ENCODE data around the gene KCNMA1.

The KCNMA1 gene

DNA sequence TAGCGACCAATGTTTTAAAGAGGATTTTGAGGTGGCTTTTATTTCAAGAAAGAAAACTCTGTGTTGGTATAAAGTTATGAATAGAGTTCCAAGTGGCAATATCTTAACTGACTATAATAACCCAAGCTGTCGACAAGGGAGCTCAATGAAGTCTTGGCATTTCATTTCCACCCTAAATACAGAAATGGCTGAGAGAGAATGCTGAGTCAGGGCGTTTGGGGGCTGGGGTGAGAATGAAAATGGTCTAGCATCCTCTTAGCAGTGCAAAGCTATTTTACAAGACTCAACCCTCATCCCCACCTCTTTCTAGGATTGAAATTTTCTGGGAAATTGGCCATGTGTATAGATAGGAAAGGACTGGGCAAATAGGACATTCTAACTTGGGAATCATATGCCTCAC, 759.1 kb downstream of the KCNMA1 start:
- DNase-seq = no peak

DNA sequence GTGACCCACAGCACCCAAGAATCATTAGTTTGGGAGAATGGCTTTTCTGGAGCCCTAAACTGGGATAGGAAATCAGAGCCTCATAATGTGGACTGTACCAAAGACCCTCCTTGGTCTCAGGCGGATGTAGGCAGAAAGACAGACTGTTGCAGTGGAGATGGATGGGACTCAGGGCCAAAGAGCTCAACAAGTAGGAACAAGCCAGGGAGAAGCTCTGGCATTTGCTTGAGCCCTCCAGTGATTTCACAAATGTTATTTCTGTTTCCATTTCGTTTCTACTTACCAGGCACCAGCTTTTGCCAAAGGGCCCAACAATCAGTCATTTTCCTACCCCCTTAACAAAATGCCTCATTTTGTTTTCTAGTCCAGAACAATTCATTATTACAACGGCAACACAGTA, 762.7 kb downstream of the KCNMA1 start:
- no peak for DNase-seq

DNA sequence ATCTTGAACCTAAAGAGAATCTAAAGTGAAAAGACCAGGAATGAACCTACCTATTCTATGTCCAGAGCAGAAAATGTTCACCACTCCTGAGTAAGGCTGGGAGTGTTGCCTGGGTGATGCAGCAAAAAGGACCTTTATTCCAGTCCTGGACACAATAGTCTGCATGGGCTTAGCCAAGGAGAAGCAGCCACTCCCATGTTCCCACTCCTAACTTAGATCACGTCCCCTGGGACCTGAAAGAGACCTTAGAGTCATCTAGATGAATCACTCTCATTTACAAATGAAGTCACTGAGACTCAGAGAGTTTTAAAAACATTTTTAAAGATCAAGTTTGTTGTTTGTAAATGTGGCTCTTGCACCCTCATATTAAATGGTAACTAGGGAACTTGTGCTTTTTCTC, 763.4 kb downstream of the KCNMA1 start:
- DNase-seq = peak in 3 of 4 experiments; percentile 11 to 37 (median 36)

GRCh38 chr10:76871697-76872295, 765.8 kb downstream of the KCNMA1 start:
- no peak for DNase-seq

DNA sequence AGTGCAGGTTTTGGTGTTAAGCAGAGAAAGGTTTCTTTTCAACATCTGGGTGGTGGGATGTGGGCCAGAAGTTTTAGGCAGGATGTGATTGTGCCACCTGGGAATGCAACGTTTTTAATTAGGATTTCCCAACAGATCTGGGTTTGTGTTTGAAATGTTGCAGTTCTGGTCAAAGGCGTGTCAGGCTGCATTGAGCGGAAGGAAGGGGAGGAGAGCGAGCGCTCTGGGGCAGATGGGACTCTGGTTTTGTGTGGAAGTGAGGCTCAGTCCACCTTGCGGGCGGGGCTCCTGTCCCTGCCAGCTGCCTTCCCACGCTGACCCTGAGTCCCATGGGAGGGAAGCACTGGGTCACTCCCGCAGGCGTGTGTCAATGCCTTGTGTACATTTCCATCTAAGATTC, 767.7 kb downstream of the KCNMA1 start:
- no peak for DNase-seq

DNA sequence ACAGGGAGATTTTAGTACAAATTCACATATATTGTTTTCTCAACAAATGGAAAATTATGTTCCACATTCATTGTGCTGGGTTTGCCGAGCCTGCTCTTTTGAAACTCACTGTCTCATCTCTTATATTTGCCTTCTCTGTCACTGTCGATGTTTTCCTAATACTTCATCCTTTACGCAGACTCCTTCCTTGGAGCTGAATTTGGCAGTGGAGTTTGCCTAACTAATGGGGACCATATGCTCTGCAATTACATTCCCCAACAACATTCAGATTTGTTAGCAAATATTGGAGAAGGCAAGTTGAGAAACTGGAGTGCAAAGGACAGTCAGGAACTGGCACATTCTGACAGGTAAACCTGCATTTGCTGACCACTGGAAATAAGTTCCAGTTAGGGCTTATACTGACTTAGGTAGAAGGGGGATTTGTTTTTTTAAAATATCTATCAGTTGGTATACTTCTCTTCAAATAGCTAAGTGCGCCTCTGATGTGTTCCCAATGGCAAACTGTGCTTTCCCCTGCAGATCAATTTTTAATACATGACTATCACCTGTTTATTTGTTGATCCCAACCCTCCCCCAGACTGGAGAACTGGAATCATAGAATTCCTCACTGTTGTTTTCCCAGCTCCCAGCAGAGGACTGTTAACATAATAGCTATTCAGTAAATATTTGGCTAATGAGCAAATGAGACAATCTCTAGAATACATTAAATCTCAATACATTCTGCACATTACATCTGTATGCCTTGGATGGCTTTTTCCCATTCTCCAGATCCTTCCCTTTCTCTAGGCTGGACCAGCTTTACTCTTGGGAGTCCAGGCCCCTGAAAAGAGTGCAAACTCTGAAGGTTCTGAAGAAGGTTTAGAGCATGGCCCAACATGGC, 769.3 kb downstream of the KCNMA1 start:
- no peak for DNase-seq

DNA sequence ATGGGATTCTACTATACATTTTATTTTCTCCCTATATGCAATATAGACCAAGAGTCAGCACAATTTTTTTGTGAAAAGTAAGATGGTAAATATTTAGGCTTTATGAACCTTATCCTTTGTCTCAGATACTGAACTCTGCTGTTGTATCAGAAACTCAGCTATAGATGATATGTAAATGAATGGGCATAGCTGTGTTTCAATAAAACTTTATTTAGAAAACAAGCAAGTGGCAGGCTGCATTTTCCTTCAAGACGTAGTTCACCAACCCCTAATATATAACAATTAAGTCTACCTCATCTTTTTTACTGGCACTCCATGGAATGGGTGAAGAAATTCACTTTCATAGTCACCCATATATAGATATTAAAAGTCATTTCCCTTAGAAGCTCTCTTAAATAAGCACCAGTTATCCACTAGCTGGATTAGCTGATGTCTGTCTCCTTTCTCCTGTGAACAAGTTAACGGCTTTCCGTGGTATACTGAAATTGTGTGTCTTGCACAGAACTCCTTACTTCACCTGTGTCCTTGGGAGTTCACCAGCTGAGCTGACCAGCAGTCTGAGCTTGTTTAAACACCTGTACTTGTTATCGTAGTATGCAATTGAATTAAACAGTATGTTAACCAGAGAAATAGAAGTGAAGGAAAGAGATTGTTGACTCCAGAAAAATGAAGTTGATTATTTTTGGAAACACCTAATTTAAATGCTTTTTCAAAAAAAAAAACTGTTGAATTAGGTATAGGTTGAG, 770.6 kb downstream of the KCNMA1 start:
- no peak for DNase-seq

- DNase-seq = no peak
These were observed 772.7 kb downstream of the KCNMA1 start for GRCh38 chr10:76864922-76865321.

DNA sequence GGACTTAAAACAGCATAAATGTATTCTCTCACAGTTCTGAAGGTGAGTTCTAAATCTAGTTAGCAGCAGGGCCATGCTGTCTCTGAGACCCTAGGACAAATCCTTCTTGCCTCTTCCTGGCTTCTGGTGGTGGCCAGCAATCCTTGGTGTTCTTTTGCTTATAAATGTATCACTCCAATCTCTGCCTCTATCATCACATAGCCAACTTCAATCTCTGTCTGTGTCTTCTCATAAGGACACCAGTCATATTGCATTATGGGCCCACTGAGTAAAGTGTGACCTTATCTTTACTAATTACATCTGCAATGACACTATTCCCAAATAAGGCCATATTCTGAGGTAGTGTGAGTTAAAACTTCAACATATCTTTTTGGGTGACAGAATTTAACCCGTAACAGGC, 778.9 kb downstream of the KCNMA1 start:
- DNase-seq = no peak

GRCh38 chr10:76840802-76841201, 796.8 kb downstream of the KCNMA1 start:
- DNase-seq = no peak

DNA sequence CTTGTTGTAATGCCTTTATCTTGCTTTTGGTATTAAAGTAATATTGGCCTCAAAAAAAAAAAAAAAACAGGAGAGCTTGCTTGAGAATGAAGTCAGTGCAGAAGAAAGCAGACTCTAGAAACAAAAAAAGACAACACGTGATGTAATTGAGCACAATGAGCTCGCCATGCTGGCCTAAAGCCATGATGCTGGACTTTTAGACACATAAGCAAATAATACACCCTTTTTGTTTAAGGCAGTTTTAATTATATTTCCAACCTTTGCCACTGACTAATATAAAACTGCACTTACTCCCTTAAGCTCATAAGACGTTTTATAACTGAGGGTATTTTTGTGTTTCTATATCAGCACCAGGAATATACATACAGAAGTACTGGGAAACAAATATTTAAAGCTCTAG, 798.3 kb downstream of the KCNMA1 start:
- no peak for DNase-seq

DNA sequence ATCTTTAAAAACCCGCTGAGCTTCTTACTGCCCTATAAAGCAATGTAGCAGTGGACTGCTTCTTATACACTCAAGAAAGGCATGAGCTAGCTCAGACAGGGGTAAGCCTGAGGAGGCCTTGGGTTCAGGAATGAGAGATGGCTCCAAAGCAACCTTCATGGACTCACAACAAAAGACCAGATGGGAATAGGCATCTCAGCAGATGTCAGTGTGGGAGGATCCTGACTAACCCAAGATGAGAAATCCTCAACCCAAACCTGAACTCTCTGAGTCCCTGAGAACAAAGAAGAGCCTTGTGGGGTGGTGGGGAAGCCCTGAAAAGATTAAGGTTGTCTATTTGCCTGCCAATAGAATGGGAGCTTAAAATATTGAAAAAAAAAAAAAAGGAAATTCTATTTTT, 807.4 kb downstream of the KCNMA1 start:
- no peak for DNase-seq

DNA sequence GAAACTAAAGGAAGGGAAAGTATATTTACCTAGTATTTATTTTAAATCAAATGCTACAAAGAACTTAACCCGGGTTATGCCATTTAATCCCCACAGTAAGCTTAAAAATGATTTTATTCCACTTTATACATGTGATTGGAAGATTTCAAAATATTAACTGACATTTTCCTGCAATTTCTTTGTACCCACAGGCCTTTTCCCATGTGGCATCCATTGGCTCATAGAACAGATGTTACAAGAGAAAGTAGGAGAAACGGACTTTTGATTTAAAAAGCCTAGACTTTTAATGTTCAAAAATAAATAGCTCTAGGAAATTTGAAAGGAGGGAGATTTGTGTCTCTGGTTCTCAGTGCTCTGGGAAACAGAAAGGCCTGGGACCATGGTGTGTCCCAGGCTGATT, 807.9 kb downstream of the KCNMA1 start:
- DNase-seq = no peak

Data from suppressor macrophage (primary cell).